ENCODE measurements around the gene ZNF528.

Gene ZNF528

GRCh38 chr19:52397310-52398080 lies at the start of gene ZNF528:
Gene ZNF528 (plus strand): TSS chr19:52397849. CDS start chr19:52402014, 4,165 bp downstream.
- H3K9me3 ChIP-seq (ENCODE audit: control insufficient read depth, low read length) = peaks cover 33% of the 10 kb centered on the region
- H3K27me3 ChIP-seq (replicated peaks; ENCODE audit: control insufficient read depth, insufficient read depth, low read length) = no peaks in the 10 kb centered on the region
- H3K4me1 ChIP-seq (ENCODE audit: control insufficient read depth, insufficient read depth, low read length) = peaks cover 15% of the 10 kb centered on the region
- H3K9ac ChIP-seq (ENCODE audit: low read length) = peak within 1 kb of the TSS; percentile 95
- peak within 1 kb of the TSS; percentile 92 for H3K4me3 ChIP-seq (ENCODE audit: low read length)
- H3K36me3 ChIP-seq (ENCODE audit: control insufficient read depth, insufficient read depth, low read length, severe bottlenecking) = peaks cover 55% of the 10 kb centered on the region
- peak; percentile 99 for DNase-seq (ENCODE audit: low read depth)

- Histone ChIP-seq H3K4me1 (ENCODE audit: control insufficient read depth, insufficient read depth, low read length) (no peaks in the 10 kb centered on the region), H3K36me3 (ENCODE audit: control insufficient read depth, insufficient read depth, low read length, severe bottlenecking) (peaks cover 46% of the 10 kb centered on the region), H3K9ac (ENCODE audit: low read length) (no peak overlapping the region), H3K27me3 (replicated peaks; ENCODE audit: control insufficient read depth, insufficient read depth, low read length) (no peaks in the 10 kb centered on the region), H3K4me3 (ENCODE audit: low read length) (no peak overlapping the region), H3K9me3 (ENCODE audit: control insufficient read depth, low read length) (peaks cover 20% of the 10 kb centered on the region)
- DNase-seq (ENCODE audit: low read depth) = no peak
Observed at GRCh38 chr19:52351512-52351911, 46.1 kb upstream of the ZNF528 start.

GRCh38 chr19:52366414-52366824 lies 31.2 kb upstream of the ZNF528 start:
- peaks cover 9% of the 10 kb centered on the region for H3K4me1 ChIP-seq (ENCODE audit: control insufficient read depth, insufficient read depth, low read length)
- H3K27me3 ChIP-seq (replicated peaks; ENCODE audit: control insufficient read depth, insufficient read depth, low read length) = no peaks in the 10 kb centered on the region
- no peak overlapping the region for H3K9ac ChIP-seq (ENCODE audit: low read length)
- H3K9me3 ChIP-seq (ENCODE audit: control insufficient read depth, low read length) = peaks cover 72% of the 10 kb centered on the region
- peaks cover 33% of the 10 kb centered on the region for H3K36me3 ChIP-seq (ENCODE audit: control insufficient read depth, insufficient read depth, low read length, severe bottlenecking)
- peak overlapping the region; percentile 62 for H3K4me3 ChIP-seq (ENCODE audit: low read length)
- no peak for DNase-seq (ENCODE audit: low read depth)

GRCh38 chr19:52369559-52370340 lies 27.9 kb upstream of the ZNF528 start, which contains the start of gene ZNF880:
Gene ZNF880 (plus strand): TSS chr19:52369923. CDS start chr19:52369966, 43 bp downstream.
- Histone ChIP-seq H3K9me3 (ENCODE audit: control insufficient read depth, low read length) (peaks cover 50% of the 10 kb centered on the region), H3K27me3 (replicated peaks; ENCODE audit: control insufficient read depth, insufficient read depth, low read length) (no peaks in the 10 kb centered on the region), H3K4me1 (ENCODE audit: control insufficient read depth, insufficient read depth, low read length) (peaks cover 9% of the 10 kb centered on the region), H3K9ac (ENCODE audit: low read length) (peak within 1 kb of the TSS; percentile 94), H3K4me3 (ENCODE audit: low read length) (peak within 1 kb of the TSS; percentile 92), H3K36me3 (ENCODE audit: control insufficient read depth, insufficient read depth, low read length, severe bottlenecking) (peaks cover 42% of the 10 kb centered on the region)
- DNase-seq (ENCODE audit: low read depth) = peak; percentile 97

GRCh38 chr19:52370341-52370710 lies 27.3 kb upstream of the ZNF528 start:
- Histone ChIP-seq H3K4me1 (ENCODE audit: control insufficient read depth, insufficient read depth, low read length) (peaks cover 9% of the 10 kb centered on the region), H3K4me3 (ENCODE audit: low read length) (peak overlapping the region; percentile 92), H3K9me3 (ENCODE audit: control insufficient read depth, low read length) (peaks cover 45% of the 10 kb centered on the region), H3K9ac (ENCODE audit: low read length) (peak overlapping the region; percentile 94), H3K27me3 (replicated peaks; ENCODE audit: control insufficient read depth, insufficient read depth, low read length) (no peaks in the 10 kb centered on the region), H3K36me3 (ENCODE audit: control insufficient read depth, insufficient read depth, low read length, severe bottlenecking) (peaks cover 44% of the 10 kb centered on the region)
- DNase-seq (ENCODE audit: low read depth) = no peak

GRCh38 chr19:52391135-52391534 lies 6.5 kb upstream of the ZNF528 start:
- peaks cover 59% of the 10 kb centered on the region for H3K36me3 ChIP-seq (ENCODE audit: control insufficient read depth, insufficient read depth, low read length, severe bottlenecking)
- DNase-seq (ENCODE audit: low read depth) = no peak
- peaks cover 71% of the 10 kb centered on the region for H3K9me3 ChIP-seq (ENCODE audit: control insufficient read depth, low read length)

GRCh38 chr19:52398081-52398441 lies 412 bp downstream of the ZNF528 start:
- peak; percentile 30 for DNase-seq (ENCODE audit: low read depth)
- peak overlapping the region; percentile 95 for H3K9ac ChIP-seq (ENCODE audit: low read length)
- H3K4me1 ChIP-seq (ENCODE audit: control insufficient read depth, insufficient read depth, low read length) = peaks cover 15% of the 10 kb centered on the region
- H3K36me3 ChIP-seq (ENCODE audit: control insufficient read depth, insufficient read depth, low read length, severe bottlenecking) = peaks cover 60% of the 10 kb centered on the region
- peaks cover 33% of the 10 kb centered on the region for H3K9me3 ChIP-seq (ENCODE audit: control insufficient read depth, low read length)
- peak overlapping the region; percentile 92 for H3K4me3 ChIP-seq (ENCODE audit: low read length)
- H3K27me3 ChIP-seq (replicated peaks; ENCODE audit: control insufficient read depth, insufficient read depth, low read length) = no peaks in the 10 kb centered on the region

More at GRCh38 chr19:52391135-52391534, 6.5 kb upstream of the ZNF528 start:
- no peaks in the 10 kb centered on the region for H3K4me1 ChIP-seq (ENCODE audit: control insufficient read depth, insufficient read depth, low read length)
- no peak overlapping the region for H3K4me3 ChIP-seq (ENCODE audit: low read length)
- H3K9ac ChIP-seq (ENCODE audit: low read length) = no peak overlapping the region
- no peaks in the 10 kb centered on the region for H3K27me3 ChIP-seq (replicated peaks; ENCODE audit: control insufficient read depth, insufficient read depth, low read length)

GRCh38 chr19:52410276-52410675 lies 12.6 kb downstream of the ZNF528 start:
- Histone ChIP-seq H3K9me3 (ENCODE audit: control insufficient read depth, low read length) (peaks cover 76% of the 10 kb centered on the region), H3K4me1 (ENCODE audit: control insufficient read depth, insufficient read depth, low read length) (no peaks in the 10 kb centered on the region), H3K4me3 (ENCODE audit: low read length) (no peak overlapping the region), H3K27me3 (replicated peaks; ENCODE audit: control insufficient read depth, insufficient read depth, low read length) (no peaks in the 10 kb centered on the region), H3K36me3 (ENCODE audit: control insufficient read depth, insufficient read depth, low read length, severe bottlenecking) (peaks cover 100% of the 10 kb centered on the region), H3K9ac (ENCODE audit: low read length) (no peak overlapping the region)
- DNase-seq (ENCODE audit: low read depth) = no peak

- peaks cover 89% of the 10 kb centered on the region for H3K9me3 ChIP-seq (ENCODE audit: control insufficient read depth, low read length)
- no peaks in the 10 kb centered on the region for H3K4me1 ChIP-seq (ENCODE audit: control insufficient read depth, insufficient read depth, low read length)
- H3K27me3 ChIP-seq (replicated peaks; ENCODE audit: control insufficient read depth, insufficient read depth, low read length) = no peaks in the 10 kb centered on the region
- peak overlapping the region; percentile 59 for H3K4me3 ChIP-seq (ENCODE audit: low read length)
- DNase-seq (ENCODE audit: low read depth) = no peak
- H3K36me3 ChIP-seq (ENCODE audit: control insufficient read depth, insufficient read depth, low read length, severe bottlenecking) = peaks cover 52% of the 10 kb centered on the region
- H3K9ac ChIP-seq (ENCODE audit: low read length) = no peak overlapping the region
Observed at GRCh38 chr19:52415711-52416110, 18.1 kb downstream of the ZNF528 start.

- DNase-seq (ENCODE audit: low read depth) = no peak
- Histone ChIP-seq H3K4me1 (ENCODE audit: control insufficient read depth, insufficient read depth, low read length) (no peaks in the 10 kb centered on the region), H3K4me3 (ENCODE audit: low read length) (no peak within 1 kb of the TSS), H3K9me3 (ENCODE audit: control insufficient read depth, low read length) (peaks cover 26% of the 10 kb centered on the region), H3K9ac (ENCODE audit: low read length) (no peak within 1 kb of the TSS), H3K36me3 (ENCODE audit: control insufficient read depth, insufficient read depth, low read length, severe bottlenecking) (no peaks in the 10 kb centered on the region), H3K27me3 (replicated peaks; ENCODE audit: control insufficient read depth, insufficient read depth, low read length) (no peaks in the 10 kb centered on the region)
Observed at GRCh38 chr19:52428937-52429336, 31.3 kb downstream of the ZNF528 start, which contains the start of gene ZNF534. Gene ZNF534 (plus strand): TSS chr19:52429148. CDS start chr19:52431475, 2,327 bp downstream.

GRCh38 chr19:52442179-52442578 lies 44.5 kb downstream of the ZNF528 start:
- no peaks in the 10 kb centered on the region for H3K27me3 ChIP-seq (replicated peaks; ENCODE audit: control insufficient read depth, insufficient read depth, low read length)
- DNase-seq (ENCODE audit: low read depth) = no peak
- H3K9me3 ChIP-seq (ENCODE audit: control insufficient read depth, low read length) = peaks cover 59% of the 10 kb centered on the region
- H3K4me3 ChIP-seq (ENCODE audit: low read length) = no peak overlapping the region
- no peaks in the 10 kb centered on the region for H3K36me3 ChIP-seq (ENCODE audit: control insufficient read depth, insufficient read depth, low read length, severe bottlenecking)
- H3K9ac ChIP-seq (ENCODE audit: low read length) = no peak overlapping the region
- H3K4me1 ChIP-seq (ENCODE audit: control insufficient read depth, insufficient read depth, low read length) = no peaks in the 10 kb centered on the region

All from adipocyte (in vitro differentiated cells).